ENCODE measurements around the gene ELOF1.

The ELOF1 gene

DNA sequence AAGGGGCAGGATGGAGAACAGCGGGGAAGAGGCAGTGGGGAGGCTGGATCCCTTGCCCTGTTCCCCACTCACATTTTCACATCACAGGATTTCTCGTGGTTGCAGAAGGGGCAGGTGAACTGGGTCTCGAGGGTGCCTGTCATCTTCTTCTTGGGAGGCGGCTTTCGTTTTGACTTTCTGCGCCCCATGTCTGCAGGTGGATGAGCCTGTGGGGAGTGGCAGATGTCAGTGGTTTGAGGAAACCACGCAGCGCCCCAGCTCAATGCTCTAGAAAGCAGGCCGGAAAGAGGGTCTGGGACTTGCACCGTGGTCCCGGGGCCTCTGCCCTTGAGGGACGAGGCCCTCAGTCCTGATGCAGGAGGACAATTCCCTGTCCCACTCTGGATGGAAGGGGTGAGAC is 4.9 kb downstream of the ELOF1 start:
- no peak for DNase-seq (ENCODE audit: low read depth)
- no peak overlapping the region for H3K4me3 ChIP-seq (ENCODE audit: low read depth, low read length)

DNA sequence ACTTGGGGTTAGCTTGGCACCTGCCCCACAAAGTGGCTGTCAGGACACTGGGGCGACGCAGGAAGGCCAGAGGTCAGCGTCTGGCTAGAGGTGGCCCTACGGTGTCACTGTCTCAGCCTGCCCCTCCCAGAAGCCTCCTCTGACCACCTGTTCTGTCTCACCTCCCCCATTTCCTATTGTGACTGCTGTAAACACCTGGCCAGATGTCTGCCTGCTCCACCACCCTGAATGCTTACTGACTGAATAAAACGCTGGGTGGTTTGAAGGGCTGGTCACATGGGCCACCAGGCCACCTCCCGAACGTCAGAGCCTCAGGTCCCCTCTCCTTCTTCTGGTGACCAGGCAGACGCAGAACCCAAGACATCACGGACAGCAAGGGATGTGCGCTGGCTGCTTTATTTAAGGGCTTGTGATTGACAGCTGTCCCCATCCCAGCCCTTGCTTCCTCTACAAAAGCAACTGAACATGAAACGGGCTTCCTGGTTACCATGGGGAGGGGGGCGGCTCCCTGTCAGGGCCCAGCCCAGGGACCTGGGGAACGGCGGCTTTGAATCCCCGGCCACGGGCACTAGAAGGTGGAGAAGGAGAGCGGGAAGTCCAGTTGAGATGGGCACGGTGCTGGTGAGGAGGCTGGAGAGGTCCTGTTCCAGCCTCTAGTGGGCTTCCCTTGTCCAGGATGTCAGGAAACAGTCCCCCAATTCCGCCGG is 6.2 kb downstream of the ELOF1 start:
- no peak overlapping the region for H3K4me3 ChIP-seq (ENCODE audit: low read depth, low read length)
- TF ChIP-seq, protein P1, sequence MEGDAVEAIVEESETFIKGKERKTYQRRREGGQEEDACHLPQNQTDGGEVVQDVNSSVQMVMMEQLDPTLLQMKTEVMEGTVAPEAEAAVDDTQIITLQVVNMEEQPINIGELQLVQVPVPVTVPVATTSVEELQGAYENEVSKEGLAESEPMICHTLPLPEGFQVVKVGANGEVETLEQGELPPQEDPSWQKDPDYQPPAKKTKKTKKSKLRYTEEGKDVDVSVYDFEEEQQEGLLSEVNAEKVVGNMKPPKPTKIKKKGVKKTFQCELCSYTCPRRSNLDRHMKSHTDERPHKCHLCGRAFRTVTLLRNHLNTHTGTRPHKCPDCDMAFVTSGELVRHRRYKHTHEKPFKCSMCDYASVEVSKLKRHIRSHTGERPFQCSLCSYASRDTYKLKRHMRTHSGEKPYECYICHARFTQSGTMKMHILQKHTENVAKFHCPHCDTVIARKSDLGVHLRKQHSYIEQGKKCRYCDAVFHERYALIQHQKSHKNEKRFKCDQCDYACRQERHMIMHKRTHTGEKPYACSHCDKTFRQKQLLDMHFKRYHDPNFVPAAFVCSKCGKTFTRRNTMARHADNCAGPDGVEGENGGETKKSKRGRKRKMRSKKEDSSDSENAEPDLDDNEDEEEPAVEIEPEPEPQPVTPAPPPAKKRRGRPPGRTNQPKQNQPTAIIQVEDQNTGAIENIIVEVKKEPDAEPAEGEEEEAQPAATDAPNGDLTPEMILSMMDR (IDR thresholded peaks at IDR 0.05; ENCODE audit: control insufficient read depth, extremely low read depth, insufficient read depth): no peak
- DNase-seq (ENCODE audit: low read depth): no peak

More for the DNA sequence above, 4.9 kb downstream of the ELOF1 start:
- TF ChIP-seq, protein P1 (IDR thresholded peaks at IDR 0.05; ENCODE audit: control insufficient read depth, extremely low read depth, insufficient read depth): no peak

DNA sequence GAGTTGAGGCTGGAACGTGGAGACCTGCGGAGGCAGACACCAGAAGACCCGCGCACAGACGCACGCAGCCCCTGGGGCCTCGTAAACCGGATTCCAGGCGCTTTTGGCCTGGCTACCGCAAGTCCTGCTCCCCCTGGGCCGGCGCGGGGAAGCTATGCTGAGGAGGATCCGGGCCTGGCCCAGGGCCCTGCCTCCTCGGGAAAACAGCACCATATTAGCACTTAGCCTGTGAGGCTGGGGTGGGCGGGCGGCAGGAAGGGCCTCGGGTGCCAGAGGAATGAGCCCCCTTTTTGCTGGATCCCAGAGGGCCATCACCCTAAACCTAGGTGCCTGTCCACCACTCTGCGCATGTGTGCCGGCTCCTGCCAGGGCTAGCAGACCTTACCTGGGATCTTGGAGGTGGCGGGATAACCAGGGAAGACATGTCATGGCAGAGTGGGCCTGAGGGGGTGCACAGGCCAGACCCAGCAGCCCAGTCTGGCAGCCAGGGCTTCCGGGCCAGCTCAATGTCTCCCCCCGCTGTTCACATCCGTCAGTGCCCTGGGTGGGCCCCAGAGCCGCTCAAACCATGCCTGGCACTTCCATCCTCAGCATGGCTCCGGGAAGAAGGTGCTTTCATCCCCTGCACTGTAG is 7.3 kb downstream of the ELOF1 start:
- TF ChIP-seq, protein P1 (IDR thresholded peaks at IDR 0.05; ENCODE audit: control insufficient read depth, extremely low read depth, insufficient read depth): 0 out of 2 replicates have a peak, but pooled peaks have one; percentile 17
- no peak for DNase-seq (ENCODE audit: low read depth)
- no peak overlapping the region for H3K4me3 ChIP-seq (ENCODE audit: low read depth, low read length)

DNA sequence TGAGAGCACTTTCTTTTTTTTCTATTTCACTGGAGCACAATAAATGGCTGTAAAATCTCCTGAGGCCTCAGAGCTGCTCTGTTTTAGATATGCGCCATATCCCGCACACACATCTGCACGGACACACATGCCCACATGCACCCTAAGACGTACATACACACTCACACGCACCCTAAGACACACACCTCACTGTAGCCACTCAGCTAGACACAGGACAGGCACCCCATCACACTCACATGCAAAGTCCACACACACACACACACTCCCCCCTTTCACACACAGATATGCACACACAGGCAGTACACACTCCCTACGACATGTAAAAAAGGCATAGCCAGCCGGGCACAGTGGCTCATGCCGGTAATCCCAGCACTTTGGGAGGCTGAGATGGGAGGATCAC is 8.8 kb downstream of the ELOF1 start:
- DNase-seq (ENCODE audit: low read depth): no peak
- no peak overlapping the region for H3K4me3 ChIP-seq (ENCODE audit: low read depth, low read length)
- TF ChIP-seq, protein P1 (IDR thresholded peaks at IDR 0.05; ENCODE audit: control insufficient read depth, extremely low read depth, insufficient read depth): no peak

DNA sequence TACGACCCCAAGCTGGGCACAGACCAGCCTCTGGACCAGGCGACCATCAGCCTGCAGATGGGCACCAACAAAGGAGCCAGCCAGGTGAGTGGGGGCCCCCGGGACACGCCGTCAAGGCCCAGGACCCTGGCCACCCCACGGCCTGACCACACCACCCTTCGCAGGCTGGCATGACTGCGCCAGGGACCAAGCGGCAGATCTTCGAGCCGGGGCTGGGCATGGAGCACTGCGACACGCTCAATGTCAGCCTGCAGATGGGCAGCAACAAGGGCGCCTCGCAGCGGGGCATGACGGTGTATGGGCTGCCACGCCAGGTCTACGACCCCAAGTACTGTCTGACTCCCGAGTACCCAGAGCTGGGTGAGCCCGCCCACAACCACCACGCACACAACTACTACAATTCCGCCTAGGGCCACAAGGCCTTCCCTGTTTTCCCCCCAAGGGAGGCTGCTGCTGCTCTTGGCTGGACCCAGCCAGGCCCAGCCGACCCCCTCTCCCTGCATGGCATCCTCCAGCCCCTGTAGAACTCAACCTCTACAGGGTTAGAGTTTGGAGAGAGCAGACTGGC is 9.6 kb downstream of the ELOF1 start:
- TF ChIP-seq, protein P1 (IDR thresholded peaks at IDR 0.05; ENCODE audit: control insufficient read depth, extremely low read depth, insufficient read depth): no peak
- H3K4me3 ChIP-seq (ENCODE audit: low read depth, low read length): no peak overlapping the region
- DNase-seq (ENCODE audit: low read depth): no peak

DNA sequence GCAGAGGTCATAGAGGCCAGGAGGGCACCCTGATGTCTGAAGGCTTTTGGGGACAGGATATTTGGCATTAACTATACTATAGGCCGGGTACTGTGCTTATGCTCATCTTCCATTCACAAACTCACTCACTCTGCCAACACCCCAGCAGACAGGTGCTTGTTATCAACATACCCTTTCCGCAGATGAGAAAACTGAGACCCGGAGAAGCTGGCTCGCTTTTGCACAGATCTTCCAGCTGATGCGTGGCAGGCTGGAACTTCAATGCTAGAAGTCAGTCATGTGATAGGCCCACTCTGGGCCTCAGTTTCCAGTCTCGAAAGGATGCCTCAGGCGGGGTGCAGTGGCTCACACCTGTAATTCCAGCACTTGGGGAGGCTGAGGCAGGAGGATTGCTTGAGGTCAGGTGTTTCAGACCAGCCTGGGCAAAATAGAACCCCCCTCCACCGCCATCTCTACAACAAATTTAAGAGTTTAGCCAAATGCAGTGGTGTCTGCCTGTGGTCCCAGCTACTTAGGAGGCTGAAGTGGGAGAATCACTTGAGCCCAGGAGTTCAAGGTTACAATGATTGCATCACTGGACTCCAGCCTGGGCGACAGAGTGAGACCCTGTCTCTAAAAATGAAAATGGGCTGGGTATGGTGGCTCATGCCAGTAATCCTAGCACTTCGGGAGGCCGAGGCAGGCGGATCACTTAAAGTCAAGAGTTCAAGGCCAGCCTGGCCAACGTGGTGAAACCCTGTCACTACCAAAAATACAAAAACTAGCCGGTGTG is 10.9 kb downstream of the ELOF1 start:
- DNase-seq (ENCODE audit: low read depth): no peak
- TF ChIP-seq, protein P1 (IDR thresholded peaks at IDR 0.05; ENCODE audit: control insufficient read depth, extremely low read depth, insufficient read depth): no peak
- no peak overlapping the region for H3K4me3 ChIP-seq (ENCODE audit: low read depth, low read length)

Measured in LNCaP clone FGC (cell line).